Activated T-cell treated with anti-CD3 and anti-CD28 coated beads for 24 hours (primary cell): ENCODE measurements around the gene OR6K3.

ENCODE experiments used
- DNase-seq: peaks from one replicate; pipeline ENCODE4 v3.0.0-alpha.2; 2020; ENCODE audit warnings: low read depth

Gene OR6K3

GRCh38 chr1:158686111-158687009 is 34.2 kb downstream of the OR6K3 start, which contains the start of gene SPTA1:
Gene SPTA1 (minus strand): TSS chr1:158686715. CDS start chr1:158686517, 198 bp downstream.
- DNase-seq = no peak

- no peak for DNase-seq
These were observed 35.4 kb downstream of the OR6K3 start for GRCh38 chr1:158685085-158685484.

DNA sequence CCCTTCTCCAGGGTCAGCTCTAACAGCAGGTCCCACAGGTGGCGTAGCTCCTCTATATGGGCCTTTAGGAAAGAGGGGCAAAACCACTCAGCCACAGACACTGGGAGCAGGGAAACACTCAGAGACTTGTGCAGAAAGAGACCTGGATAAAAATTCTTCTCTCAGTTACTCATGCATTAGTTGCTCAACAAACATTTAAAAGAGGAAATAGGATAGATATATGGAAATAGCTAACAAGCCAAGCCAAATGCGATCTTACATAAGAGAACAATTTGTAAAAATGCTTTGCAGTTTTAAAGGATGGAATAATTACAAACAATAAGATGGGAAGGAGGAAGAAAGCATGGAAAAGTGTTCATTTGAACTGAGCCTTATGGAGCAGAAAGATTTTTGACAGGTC is 38.9 kb downstream of the OR6K3 start:
- DNase-seq = no peak

DNA sequence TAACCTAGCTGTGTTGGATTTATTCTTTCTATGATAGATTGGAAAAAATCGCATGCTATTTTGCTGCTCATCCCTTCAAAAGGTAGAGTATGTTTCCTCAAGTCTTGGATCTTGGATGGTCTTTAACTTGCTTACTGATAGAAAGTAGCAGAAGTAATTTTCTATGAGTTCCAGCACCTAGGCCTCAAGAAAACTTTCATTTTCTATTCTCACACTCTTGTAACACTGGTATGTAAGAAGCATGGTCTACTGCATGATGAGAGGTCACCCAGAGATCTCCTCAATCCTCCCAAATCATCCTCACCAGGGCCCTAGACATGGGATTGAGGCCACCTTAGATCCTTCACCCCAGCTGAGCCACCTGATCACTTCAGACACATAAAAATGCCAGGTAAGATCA is 41.2 kb downstream of the OR6K3 start:
- DNase-seq = no peak

- no peak for DNase-seq
These were observed 44.8 kb downstream of the OR6K3 start for GRCh38 chr1:158675563-158676323.

DNA sequence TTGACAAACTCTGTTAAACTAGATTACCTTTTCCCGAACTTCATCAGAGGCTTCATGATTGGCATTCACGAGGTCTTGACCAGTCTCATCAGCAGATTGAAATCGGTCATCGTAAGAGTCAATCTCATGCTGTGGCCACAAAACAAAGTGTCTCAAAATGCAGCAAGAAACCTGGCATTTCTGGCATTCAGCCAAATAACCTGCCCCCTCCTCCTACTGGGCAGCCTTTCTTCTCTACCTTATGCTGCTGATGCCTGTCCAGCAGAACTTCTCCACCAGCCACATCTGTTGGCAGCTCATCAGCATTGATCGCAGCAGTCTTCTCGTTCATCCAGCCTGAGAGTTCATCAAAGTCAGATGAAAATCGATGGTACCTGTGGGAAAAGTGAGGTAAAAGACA is 46.2 kb downstream of the OR6K3 start:
- DNase-seq = no peak
